Liver (tissue), 3 donors: Measurements from ENCODE around the gene ATF7.

Experiments
- FOXA1 ChIP-seq: IDR thresholded peaks from 2 replicates; pipeline ENCODE4 v1.6.1; 2016; ENCODE audit warnings: antibody characterized with exemption
- GABPA ChIP-seq, 2 donors: IDR thresholded peaks in 1 of 2; conservative IDR thresholded peaks in 1 of 2; 2 replicates each; pipeline ENCODE4 v1.6.1; 2016; ENCODE audit warnings: antibody characterized with exemption in 2 of 2, mild to moderate bottlenecking in 1 of 2, moderate library complexity in 1 of 2
- JUND ChIP-seq, 2 donors: IDR thresholded peaks; 2 replicates each; pipeline ENCODE4 v1.6.1; 2016; ENCODE audit warnings: antibody characterized with exemption in 2 of 2
- RAD21 ChIP-seq, 2 donors: IDR thresholded peaks; 2 replicates each; pipeline ENCODE4 v1.6.1; 2016; ENCODE audit warnings: antibody characterized with exemption in 2 of 2, mild to moderate bottlenecking in 2 of 2
- RXRA ChIP-seq, 2 donors: IDR thresholded peaks; 2 replicates each; pipeline ENCODE4 v1.6.1; 2017 to 2018; ENCODE audit warnings: antibody characterized with exemption in 2 of 2, mild to moderate bottlenecking in 1 of 2
- TAF1 ChIP-seq: conservative IDR thresholded peaks from 2 replicates; pipeline ENCODE4 v1.6.1; 2016; ENCODE audit warnings: antibody characterized with exemption, mild to moderate bottlenecking
- TF ChIP-seq, protein P1 (sequence below): fragments of 150-350 bp; IDR thresholded peaks from 2 replicates; pipeline ENCODE4 v1.5.1; 2017; ENCODE audit warnings: improper control_type of control experiment, low read depth, low read length; ENCODE audit not compliant: missing input control
- TF ChIP-seq, protein P2 (sequence below): IDR thresholded peaks from 2 replicates; pipeline ENCODE4 v1.6.1; 2016; ENCODE audit warnings: antibody characterized with exemption
- TF ChIP-seq, protein P3 (sequence below): IDR thresholded peaks from 2 replicates; pipeline ENCODE4 v1.6.1; 2016; ENCODE audit warnings: antibody characterized with exemption
- donor health status: healthy.
- donor health status: healthy.

DNA sequence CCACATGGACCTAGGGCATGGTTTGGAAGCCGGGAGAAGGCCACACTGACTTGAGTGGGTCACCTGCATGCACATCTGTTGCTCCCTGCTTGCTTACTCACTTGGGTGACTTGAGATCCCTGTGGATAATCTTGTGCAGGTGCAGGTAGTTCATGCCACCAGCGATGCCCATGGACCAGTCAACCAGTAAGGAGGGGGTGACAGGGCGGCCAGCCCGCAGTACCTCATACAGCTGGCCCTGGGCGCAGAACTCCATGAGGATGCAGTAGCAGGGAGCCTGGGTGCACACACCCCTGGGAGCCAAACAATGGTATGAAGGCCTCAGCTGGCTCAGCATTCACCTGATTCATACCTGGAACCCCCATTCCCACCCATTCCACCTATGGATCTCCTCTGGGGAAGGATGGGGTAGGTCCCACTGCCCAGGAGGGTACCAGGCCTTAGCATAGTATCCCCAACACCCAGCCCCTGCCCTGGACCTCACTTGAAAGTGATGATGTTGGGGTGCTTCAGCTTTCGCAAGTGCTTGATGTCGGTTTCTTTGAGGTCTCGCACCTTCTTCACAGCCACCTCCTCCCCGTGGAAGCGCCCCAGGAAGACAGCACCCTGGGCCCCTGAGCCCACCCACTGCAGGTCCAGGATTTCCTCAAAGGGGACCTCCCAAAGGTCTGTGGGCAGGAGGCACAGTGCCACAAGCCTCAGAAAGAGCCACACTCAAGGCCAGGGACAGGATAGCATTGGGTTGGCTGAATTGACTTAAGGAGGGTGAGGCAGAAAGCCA, 140.0 kb downstream of the ATF7 start:
- TF ChIP-seq, protein P1, sequence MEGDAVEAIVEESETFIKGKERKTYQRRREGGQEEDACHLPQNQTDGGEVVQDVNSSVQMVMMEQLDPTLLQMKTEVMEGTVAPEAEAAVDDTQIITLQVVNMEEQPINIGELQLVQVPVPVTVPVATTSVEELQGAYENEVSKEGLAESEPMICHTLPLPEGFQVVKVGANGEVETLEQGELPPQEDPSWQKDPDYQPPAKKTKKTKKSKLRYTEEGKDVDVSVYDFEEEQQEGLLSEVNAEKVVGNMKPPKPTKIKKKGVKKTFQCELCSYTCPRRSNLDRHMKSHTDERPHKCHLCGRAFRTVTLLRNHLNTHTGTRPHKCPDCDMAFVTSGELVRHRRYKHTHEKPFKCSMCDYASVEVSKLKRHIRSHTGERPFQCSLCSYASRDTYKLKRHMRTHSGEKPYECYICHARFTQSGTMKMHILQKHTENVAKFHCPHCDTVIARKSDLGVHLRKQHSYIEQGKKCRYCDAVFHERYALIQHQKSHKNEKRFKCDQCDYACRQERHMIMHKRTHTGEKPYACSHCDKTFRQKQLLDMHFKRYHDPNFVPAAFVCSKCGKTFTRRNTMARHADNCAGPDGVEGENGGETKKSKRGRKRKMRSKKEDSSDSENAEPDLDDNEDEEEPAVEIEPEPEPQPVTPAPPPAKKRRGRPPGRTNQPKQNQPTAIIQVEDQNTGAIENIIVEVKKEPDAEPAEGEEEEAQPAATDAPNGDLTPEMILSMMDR: no peak
- TF ChIP-seq FOXA1: no peak
- TF ChIP-seq, protein P2, sequence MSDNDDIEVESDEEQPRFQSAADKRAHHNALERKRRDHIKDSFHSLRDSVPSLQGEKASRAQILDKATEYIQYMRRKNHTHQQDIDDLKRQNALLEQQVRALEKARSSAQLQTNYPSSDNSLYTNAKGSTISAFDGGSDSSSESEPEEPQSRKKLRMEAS: no peak
- no peak for TF ChIP-seq TAF1
- TF ChIP-seq, protein P3, sequence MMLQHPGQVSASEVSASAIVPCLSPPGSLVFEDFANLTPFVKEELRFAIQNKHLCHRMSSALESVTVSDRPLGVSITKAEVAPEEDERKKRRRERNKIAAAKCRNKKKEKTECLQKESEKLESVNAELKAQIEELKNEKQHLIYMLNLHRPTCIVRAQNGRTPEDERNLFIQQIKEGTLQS: no peak
- no peak for TF ChIP-seq RXRA (IDR thresholded peaks at IDR 0.05)
- TF ChIP-seq RAD21 (IDR thresholded peaks at IDR 0.05): no peak
- TF ChIP-seq JUND (IDR thresholded peaks at IDR 0.05): no peak
- no peak for TF ChIP-seq GABPA (IDR thresholded peaks at IDR 0.05 in 1 of 2, conservative IDR thresholded peaks at IDR 0.05 in 1 of 2)
